MM.1S (cell line): ENCODE results near the gene PSMC5.

Source experiments
- CTCF ChIP-seq: fragments of 300-600 bp; sonication (generic); IDR thresholded peaks from 2 replicates; pipeline ENCODE4 v1.5.1; 2016; ENCODE audit warnings: antibody characterized with exemption, low read length, mixed read lengths
- EZH2 ChIP-seq: fragments of 300-600 bp; sonication (generic); optimal IDR thresholded peaks from 2 replicates; pipeline ENCODE3; 2017; ENCODE audit warnings: low read depth, mild to moderate bottlenecking, antibody characterized with exemption, low read length, mixed read lengths
- EZH2phosphoT487 ChIP-seq: fragments of 300-600 bp; sonication (generic); IDR thresholded peaks from 2 replicates; pipeline ENCODE4 v1.6.1; 2018; ENCODE audit warnings: antibody characterized with exemption, low read length

GRCh38 chr17:63809970-63810369 lies 17.3 kb upstream of the PSMC5 start:
- TF ChIP-seq CTCF (no peak), EZH2phosphoT487 (no peak), EZH2 (no peak)
